LNCaP clone FGC (cell line): ENCODE data around the gene ZNF773.
"Not testable (repeated sequence)": the region's sequence is repeated elsewhere in the genome, so short reads cannot be mapped to it uniquely, and the experiment has no call there.

Experiments used
- DNase-seq: peaks from one replicate; pipeline ENCODE4 v3.0.0-alpha.2; 2011; ENCODE audit warnings: low read depth
- H3K4me3 ChIP-seq: 2 replicates; pipeline ENCODE4 v1.5.1; 2011; ENCODE audit warnings: mild to moderate bottlenecking, low read depth, low read length, control low read depth
- TF ChIP-seq, protein P1 (sequence below): IDR thresholded peaks from 2 replicates; pipeline ENCODE4 v1.5.1; 2012; ENCODE audit warnings: mild to moderate bottlenecking; ENCODE audit not compliant: control insufficient read depth, insufficient read depth; ENCODE audit errors: extremely low read depth

The ZNF773 gene

DNA sequence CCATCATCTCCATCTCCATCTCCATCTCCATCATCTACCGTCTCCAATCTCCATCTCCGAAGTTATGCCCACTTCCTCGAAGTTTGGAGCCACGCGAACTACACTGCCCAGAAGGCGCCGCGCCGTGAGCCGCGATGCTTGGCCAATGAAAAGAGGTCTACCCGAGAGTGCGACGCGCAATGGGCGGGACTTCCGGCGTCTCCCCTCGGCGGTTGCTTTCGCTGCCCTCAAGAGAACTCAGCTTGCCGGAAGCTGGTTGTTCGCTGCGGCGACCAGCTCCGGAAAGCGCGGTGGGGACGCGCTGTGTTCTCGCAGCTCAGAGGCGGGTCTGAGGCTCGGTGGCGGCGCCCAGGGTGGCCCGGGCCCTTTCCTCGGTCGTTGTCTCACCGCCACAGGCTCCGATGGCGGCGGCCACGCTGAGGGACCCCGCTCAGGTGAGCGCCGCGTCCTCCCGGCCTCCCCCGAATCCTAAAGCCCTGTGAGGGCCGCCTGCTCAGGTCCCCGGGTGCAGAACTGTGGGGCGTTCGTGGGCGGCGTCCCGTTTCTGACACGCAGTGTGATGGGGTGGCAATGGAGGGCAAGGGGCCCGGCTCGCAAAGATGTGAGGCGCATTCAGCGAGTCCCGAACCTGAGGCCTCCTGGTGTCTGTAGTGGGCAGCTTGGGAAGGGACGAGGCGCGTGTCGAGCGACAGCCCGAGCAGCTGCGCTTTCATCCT lies at the start of gene ZNF773:
Gene ZNF773 (plus strand): TSS at position 259 of the 716 bp plus-strand sequence. CDS start 143 bp downstream, at position 402.
- H3K4me3 ChIP-seq: peak within 1 kb of the TSS; percentile 75

DNA sequence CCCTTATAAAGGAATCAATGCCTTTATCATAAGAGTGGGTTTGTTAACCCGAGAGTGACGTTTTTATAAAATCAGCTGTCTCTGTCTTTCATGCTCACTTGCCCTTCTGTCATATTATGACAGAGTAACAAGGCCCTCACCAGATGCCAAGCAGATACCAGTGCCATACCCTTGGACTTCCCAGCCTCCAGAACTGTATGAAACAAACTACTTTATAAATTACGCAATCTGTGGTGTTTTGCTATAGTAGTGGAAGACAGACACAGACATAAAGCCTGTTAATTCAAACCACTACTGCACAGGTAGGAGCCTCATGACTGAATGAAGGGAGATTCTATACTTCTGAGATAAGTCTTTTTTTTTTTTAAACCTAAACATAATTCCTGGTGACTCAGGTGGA lies 47.4 kb upstream of the ZNF773 start:
- TF ChIP-seq, protein P1, sequence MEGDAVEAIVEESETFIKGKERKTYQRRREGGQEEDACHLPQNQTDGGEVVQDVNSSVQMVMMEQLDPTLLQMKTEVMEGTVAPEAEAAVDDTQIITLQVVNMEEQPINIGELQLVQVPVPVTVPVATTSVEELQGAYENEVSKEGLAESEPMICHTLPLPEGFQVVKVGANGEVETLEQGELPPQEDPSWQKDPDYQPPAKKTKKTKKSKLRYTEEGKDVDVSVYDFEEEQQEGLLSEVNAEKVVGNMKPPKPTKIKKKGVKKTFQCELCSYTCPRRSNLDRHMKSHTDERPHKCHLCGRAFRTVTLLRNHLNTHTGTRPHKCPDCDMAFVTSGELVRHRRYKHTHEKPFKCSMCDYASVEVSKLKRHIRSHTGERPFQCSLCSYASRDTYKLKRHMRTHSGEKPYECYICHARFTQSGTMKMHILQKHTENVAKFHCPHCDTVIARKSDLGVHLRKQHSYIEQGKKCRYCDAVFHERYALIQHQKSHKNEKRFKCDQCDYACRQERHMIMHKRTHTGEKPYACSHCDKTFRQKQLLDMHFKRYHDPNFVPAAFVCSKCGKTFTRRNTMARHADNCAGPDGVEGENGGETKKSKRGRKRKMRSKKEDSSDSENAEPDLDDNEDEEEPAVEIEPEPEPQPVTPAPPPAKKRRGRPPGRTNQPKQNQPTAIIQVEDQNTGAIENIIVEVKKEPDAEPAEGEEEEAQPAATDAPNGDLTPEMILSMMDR: no peak
- no peak for DNase-seq
- no peak overlapping the region for H3K4me3 ChIP-seq

More for the DNA sequence above, at the start of gene ZNF773:
- DNase-seq: peak; percentile 91

DNA sequence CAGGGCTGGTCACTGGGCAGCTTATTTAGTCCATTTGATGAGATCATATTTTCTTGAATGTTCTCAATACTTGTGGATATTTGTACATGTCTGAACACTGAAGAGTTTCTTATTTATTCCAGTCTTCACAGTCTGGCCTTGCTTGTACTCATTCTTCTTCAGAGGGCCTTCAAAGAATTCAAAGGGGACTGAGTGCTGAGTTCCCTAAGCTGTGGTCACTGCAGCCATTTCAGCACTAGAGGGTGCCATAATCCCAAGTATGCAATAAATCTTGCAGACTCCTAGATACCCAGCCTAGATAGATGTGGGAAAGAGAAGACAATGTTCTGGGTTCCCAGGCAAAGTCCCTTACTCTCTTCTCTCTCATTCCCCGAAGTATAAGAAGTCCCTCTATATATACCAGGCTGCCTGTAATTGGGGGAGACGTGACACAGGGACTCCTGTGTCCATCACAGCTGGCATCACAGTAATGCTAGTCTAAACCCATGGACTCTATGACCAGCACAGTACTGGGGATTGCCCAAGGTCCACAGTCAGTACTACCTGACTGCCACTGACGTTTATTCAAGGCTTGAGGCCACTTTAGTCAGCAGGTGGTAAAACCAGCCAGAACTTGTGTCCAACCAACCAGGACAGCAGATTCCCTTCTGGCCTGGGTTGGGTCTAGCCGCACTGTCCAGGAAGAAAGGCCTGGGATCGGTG lies 33.9 kb upstream of the ZNF773 start:
- TF ChIP-seq, protein P1: peak; percentile 59
- peak; percentile 41 for DNase-seq
- H3K4me3 ChIP-seq: no peak overlapping the region

DNA sequence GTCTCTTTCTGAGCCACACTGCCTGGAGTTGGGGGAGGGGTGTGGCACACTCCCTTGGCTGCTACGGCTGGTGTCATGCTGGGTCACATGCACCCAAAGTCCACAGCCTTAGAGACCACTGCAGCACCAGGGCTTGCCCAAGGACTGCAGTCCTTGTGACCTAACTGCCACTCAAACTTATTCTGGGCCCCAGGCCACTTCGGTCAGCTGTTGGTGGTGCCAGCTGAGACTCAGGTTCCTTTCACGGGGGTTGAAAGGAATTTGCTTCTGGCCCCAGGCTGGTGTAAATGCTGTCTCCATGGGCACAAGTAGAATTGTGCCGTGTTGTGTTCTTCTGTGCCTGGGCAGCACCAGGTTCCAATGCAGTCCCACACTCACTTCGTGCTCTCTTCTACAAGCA lies 33.2 kb upstream of the ZNF773 start:
- DNase-seq: no peak
- no peak overlapping the region for H3K4me3 ChIP-seq
- TF ChIP-seq, protein P1: no peak

DNA sequence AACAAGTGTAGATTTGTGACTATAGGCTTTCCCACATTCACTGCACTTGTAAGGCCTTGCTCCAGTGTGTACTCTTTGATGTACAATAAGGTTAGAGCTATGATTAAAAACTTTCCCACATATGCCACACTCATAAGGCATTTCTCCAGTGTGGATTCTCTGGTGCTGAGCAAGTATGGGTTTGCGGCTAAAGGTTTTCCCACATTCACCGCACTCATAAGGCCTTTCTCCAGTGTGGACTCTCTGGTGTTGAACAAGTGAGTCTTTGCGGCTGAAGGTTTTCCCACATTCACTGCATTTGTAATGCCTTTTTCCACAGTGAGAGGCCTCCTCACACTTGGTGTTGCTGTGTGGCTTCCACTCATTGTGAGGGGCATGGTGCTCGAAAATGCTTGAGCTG lies 26.1 kb upstream of the ZNF773 start:
- no peak for DNase-seq
- TF ChIP-seq, protein P1: no peak
- H3K4me3 ChIP-seq: no peak overlapping the region

DNA sequence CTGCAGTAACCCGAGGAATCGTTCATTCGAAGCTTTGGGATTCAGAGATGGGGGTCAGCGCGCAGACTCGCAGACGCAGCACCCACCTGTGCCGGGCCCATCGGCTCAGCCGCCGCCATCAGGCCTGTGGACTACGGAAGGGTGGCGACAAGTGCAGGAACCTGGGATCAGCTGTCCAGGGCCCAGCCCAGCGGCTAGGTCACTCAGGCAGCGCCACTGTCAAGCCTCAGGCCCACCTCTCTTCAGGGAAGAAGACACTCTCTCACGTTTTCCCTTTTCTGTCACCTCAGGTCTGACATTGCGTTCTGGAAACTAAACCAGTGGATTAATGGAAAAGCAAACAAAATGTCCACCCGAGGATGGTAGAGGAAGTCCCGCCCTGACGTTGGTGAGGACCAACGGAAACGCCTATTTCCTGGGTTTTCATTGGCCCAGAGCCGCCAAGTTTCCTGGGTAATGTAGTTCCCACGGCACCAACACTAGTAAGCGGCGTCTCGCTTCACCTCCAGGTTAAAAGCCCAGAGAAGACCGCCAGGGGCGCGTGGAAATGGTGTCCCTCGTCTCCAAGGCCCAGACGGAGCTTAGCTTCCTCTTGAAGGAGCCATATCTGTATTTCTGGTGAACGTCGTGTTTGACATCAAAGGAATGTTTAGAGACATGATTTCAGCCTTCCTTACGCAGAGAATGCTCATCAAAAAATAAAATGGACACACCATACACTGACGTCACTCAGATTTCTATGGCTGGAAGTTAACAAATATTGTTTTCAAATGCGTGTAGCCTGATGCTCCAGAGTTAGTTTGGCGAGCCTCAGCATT lies 22.3 kb upstream of the ZNF773 start, which contains the start of gene ZNF772:
Gene ZNF772 (minus strand): TSS at position 376 of the 818 bp plus-strand sequence. CDS start 257 bp downstream, at position 119.
- peak within 1 kb of the TSS; percentile 87 for H3K4me3 ChIP-seq
- TF ChIP-seq, protein P1: 0 out of 2 replicates have a peak, but pooled peaks have one; percentile 33
- peak; percentile 91 for DNase-seq

DNA sequence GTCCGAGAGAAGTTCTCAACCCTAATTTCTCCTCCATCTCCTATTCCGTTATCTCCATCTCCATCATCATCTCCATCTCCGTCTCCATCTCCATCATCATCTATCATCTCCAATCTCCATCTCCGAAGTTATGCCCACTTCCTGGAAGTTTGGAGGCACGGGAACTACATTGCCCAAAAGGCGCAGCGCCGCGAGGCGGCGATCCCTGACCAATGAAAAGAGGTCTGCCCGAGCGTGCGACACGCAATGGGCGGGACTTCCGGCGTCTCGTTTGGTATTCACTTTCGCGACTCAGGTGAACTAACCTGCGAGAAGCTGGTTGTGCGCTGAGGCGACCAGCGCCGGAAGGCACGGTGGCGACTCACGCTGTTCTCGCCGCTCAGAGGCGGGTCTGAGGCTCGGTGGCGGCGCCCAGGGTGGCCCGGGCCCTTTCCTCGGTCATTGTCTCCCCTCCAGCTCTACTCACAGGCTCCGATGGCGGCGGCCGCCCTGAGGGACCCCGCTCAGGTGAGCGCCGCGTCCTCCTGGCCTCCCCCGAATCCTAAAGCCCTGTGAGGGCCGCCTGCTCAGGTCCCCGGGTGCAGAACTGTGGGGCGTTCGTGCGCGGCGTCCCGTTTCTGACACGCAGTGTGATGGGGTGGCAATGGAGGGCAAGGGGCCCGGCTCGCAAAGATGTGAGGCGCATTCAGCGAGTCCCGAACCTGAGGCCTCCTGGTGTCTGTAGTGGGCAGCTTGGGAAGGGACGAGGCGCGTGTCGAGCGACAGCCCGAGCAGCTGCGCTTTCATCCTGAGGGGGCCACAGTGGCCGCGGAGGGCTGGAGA lies 12.1 kb upstream of the ZNF773 start, which contains the start of gene ZNF419:
Gene ZNF419 (plus strand): TSS at position 274 of the 822 bp plus-strand sequence. CDS start 201 bp downstream, at position 475.
- H3K4me3 ChIP-seq: peak within 1 kb of the TSS; percentile 81
- peak; percentile 83 for DNase-seq

DNA sequence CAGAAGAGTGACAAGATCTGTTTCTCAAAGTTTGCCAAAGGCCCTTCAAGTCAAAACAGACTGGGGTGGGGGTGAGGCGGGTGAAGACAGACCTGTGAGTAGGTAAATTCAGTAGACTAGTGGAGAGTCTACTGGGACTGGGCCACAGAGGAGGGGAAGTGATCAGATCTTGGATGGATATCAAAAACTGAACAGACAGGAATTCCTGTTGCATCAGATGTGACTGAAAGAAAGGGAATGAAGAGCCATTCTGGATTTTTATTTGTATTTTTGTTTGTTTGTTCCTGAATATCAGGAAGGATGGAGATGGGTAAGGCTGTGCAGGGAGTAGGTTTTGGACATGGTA lies 11.5 kb upstream of the ZNF773 start:
- H3K4me3 ChIP-seq: peak overlapping the region; percentile 81

DNA sequence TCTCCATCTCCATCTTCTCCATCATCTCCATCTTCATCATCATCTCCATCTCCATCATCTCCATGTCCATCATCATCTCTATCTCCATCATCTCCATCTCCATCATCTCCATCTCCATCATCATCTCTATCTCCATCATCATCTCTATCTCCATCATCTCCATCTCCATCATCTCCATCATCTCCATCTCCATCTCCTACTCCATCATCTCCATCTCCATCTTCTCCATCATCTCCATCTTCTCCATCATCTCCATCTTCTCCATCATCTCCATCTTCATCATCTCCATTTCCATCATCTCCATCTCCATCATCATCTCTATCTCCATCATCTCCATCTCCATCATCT lies 432 bp upstream of the ZNF773 start:
- DNase-seq, H3K4me3 ChIP-seq: not testable (repeated sequence)

More for the DNA sequence above, 11.5 kb upstream of the ZNF773 start:
- peak; percentile 25 for DNase-seq

DNA sequence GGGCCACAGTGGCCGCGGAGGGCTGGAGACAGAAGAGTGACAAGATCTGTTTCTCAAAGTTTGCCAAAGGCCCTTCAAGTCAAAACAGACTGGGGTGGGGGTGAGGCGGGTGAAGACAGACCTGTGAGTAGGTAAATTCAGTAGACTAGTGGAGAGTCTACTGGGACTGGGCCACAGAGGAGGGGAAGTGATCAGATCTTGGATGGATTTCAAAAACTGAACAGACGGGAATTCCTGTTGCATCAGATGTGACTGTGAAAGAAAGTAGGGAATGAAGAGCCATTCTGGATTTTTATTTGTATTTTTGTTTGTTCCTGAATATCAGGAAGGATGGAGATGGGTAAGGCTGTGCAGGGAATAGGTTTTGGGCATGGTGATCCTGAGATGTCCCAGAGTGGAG lies 662 bp downstream of the ZNF773 start:
- peak overlapping the region; percentile 75 for H3K4me3 ChIP-seq
- not testable (repeated sequence) for DNase-seq
